GM21619 (cell line): Measurements from ENCODE around the gene PHC3.

ENCODE experiments used
- ATAC-seq: cut with Tn5 transposase; IDR thresholded peaks from one replicate; pipeline ENCODE4 v1.9.1; 2021; ENCODE audit not compliant: unreplicated experiment

Gene PHC3

DNA sequence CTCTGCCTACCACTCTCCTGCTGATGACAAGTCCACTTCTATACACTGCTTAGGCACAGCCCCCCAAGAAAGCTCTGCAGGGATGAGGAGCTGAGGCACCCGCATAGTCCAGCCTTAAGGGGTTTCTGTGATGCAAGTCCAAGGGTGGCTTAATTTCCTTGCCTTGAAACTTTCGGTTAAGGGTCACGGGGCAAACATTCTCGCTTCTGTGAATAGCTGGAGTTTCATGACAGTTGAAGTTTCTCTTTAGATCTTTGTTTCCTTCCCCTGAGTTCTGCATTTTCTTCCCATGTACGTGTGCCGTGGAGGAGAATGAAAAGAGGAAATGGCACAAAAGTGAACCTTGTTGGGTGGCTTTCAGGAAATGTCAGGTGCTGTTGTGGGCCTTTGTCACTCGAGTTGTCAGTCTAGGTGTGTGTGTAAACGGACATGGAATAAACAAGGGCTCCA lies 136.7 kb downstream of the PHC3 start:
- ATAC-seq = peak; percentile 78

GRCh38 chr3:170044271-170044670 lies 137.3 kb downstream of the PHC3 start:
- no peak for ATAC-seq

DNA sequence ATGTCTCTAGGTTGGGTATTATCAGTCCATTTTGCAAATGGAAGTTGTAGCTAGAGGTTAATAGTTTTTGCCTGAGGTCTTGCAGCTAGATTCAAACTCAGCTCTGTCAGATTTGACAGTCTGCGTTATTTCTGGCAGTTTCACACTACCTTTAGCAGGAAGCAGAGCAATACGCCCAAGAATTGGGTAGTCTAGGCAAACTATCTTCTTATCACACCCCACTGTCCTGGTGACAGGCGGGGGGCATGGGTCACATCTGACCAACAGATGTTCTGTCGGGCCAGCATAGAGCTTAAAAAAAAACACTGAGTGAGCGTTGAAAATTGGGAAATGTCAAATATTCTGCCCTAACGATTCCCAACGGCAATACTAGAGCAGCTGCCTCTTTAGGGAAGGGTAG lies 138.0 kb downstream of the PHC3 start:
- no peak for ATAC-seq

DNA sequence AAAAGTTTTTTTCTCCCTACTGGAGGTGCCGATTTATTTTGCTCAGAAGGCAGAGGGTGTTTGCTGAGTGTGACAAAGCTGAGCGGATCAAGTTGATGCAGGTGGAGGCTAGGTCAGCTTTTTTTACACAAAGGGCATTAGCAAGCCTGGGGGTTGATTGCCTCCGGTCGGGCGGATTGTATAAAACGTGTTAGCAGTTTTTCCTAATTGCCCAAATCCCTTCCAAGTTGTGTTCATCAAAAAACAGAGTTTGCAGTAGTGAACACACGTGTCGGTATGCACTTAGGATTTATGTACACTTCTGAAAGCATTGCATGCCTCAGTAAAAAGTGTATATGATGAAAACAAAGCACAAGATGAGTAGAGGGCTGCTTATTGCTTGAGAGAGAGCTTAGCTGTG lies 141.1 kb downstream of the PHC3 start:
- no peak for ATAC-seq

GRCh38 chr3:170038434-170039110 lies 143.0 kb downstream of the PHC3 start:
- ATAC-seq = no peak
